Activated CD8-positive, alpha-beta memory T cell treated with anti-CD3 and anti-CD28 coated beads, Interleukin-2, amount 10 ng/mL, durations not matched to agents 7 days and 5 days (primary cell): ENCODE measurements around the gene RAB39A. TPM values are rescaled to one million over a fixed set of nuclear protein-coding genes. Genes with fewer than 3 reads are reported as not detected.

Experiments
- ATAC-seq: fragments of 150-1000 bp; cut with Tn5 transposase; one replicate; pipeline ENCODE4 v1.10.0; 2021; ENCODE audit warnings: moderate library complexity
- CTCF ChIA-PET: fragments of 350-600 bp; sonication (Branson Sonifier 250); formaldehyde crosslinking; loops from one replicate; lab custom pipeline; 2021; ENCODE audit warnings: antibody characterized with exemption; lab: Charles Lee
- DNase-seq: peaks from one replicate; pipeline ENCODE4 v3.0.0-alpha.2; 2020
- H3K27ac Mint-ChIP-seq: one replicate; pipeline ENCODE4 v1.8.0; 2021; ENCODE audit warnings: mild to moderate bottlenecking, mixed read lengths
- H3K27me3 Mint-ChIP-seq: one replicate; pipeline ENCODE4 v1.8.0; 2021; ENCODE audit warnings: mixed read lengths
- H3K36me3 Mint-ChIP-seq: one replicate; pipeline ENCODE4 v1.8.0; 2021; ENCODE audit warnings: mild to moderate bottlenecking, mixed read lengths
- H3K4me1 Mint-ChIP-seq: one replicate; pipeline ENCODE4 v1.8.0; 2021; ENCODE audit warnings: mixed read lengths
- H3K4me3 Mint-ChIP-seq: one replicate; pipeline ENCODE4 v1.8.0; 2021; ENCODE audit warnings: mild to moderate bottlenecking, moderate library complexity, mixed read lengths
- H3K9me3 Mint-ChIP-seq: one replicate; pipeline ENCODE4 v1.8.0; 2022; ENCODE audit warnings: low read depth, mixed read lengths
- total RNA-seq, 2 experiments: library from RNA; stranded (reverse); gene quantifications; one replicate each; pipeline ENCODE4 v1.2.3, GENCODE V29; 2021

RAB39A gene
- total RNA-seq, 2 experiments from 2014 or later: 0.59 TPM; not detected in 1

DNA sequence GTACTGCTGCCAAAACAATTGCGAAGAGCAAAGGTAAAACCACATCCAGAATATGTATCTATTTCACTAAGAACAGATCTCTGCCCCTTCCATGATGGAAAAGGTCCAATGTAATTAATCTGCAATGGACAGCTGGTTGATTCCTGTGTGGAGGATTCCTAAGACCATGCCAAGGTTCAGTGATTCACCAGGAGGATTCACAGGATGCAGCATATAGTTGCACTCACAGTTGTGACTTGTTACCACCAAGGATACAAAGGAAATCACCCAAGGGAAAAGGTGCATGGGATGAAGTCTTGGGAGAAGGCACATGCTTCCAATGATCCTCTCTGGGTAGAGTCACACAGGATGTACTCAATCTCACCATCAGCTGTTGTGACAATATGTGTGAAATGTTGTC lies 45.4 kb downstream of the RAB39A start:
- Mint-ChIP-seq H3K36me3 (no peaks in the 10 kb centered on the region), H3K4me1 (no peaks in the 10 kb centered on the region), H3K27ac (no peak overlapping the region), H3K9me3 (no peaks in the 10 kb centered on the region), H3K4me3 (no peak overlapping the region), H3K27me3 (no peaks in the 10 kb centered on the region)
- DNase-seq (no peak), ATAC-seq (no peak)
- CTCF ChIA-PET: no interaction called here

- DNase-seq (no peak), ATAC-seq (no peak)
- CTCF ChIA-PET: no interaction called here
- H3K4me1 Mint-ChIP-seq: no peaks in the 10 kb centered on the region
- H3K27ac Mint-ChIP-seq: no peak overlapping the region
- no peaks in the 10 kb centered on the region for H3K9me3 Mint-ChIP-seq
- H3K4me3 Mint-ChIP-seq: no peak overlapping the region
- peaks cover 11% of the 10 kb centered on the region for H3K27me3 Mint-ChIP-seq
- no peaks in the 10 kb centered on the region for H3K36me3 Mint-ChIP-seq
These were observed 60.3 kb downstream of the RAB39A start for GRCh38 chr11:107988397-107989158.

DNA sequence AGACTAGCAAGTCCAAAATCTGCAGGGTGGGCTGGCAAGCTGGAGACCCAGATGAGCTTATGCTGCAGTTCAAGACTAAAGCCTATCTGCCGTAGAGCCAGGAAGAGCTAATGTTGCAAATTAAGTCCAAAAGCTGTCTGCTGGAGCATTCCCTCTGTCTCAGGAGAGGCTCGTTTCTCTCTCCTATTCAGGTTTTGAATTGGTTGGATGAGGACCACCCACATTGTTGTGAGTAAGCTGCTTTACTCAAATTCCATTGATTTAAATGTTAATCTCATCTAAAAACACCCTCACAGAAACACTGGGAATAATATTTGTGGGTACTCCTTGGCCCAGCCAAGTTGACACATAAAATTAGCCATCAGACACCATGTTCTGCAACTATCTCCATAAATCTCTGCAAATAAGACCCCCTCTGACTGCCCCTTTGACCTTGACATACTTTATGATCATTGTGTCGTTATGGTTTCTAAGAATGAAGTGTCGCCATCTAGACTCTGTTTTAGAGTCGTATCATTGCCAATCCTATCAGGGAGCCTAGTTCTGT lies 63.7 kb downstream of the RAB39A start:
- CTCF ChIA-PET: no interaction called here
- Mint-ChIP-seq H3K4me3 (no peak overlapping the region), H3K9me3 (no peaks in the 10 kb centered on the region), H3K36me3 (no peaks in the 10 kb centered on the region), H3K27ac (no peak overlapping the region), H3K4me1 (no peaks in the 10 kb centered on the region), H3K27me3 (peaks cover 31% of the 10 kb centered on the region)
- no peak for DNase-seq
- no peak for ATAC-seq

GRCh38 chr11:107996006-107996776 lies 67.9 kb downstream of the RAB39A start:
- H3K27me3 Mint-ChIP-seq: peaks cover 36% of the 10 kb centered on the region
- no peaks in the 10 kb centered on the region for H3K9me3 Mint-ChIP-seq
- H3K36me3 Mint-ChIP-seq: no peaks in the 10 kb centered on the region
- DNase-seq: no peak
- no peak for ATAC-seq
- no peaks in the 10 kb centered on the region for H3K4me1 Mint-ChIP-seq
- H3K27ac Mint-ChIP-seq: no peak overlapping the region
- CTCF ChIA-PET: interaction anchor here (0.6 to 0.9 kb wide), 2 partner anchors 13 to 69 kb away, joined by 4 read pairs; partner anchors contain the start of gene CUL5
- H3K4me3 Mint-ChIP-seq: no peak overlapping the region

- Mint-ChIP-seq H3K36me3 (no peaks in the 10 kb centered on the region), H3K27ac (no peak overlapping the region), H3K4me1 (no peaks in the 10 kb centered on the region), H3K27me3 (peaks cover 27% of the 10 kb centered on the region), H3K4me3 (no peak overlapping the region), H3K9me3 (no peaks in the 10 kb centered on the region)
- ATAC-seq (no peak), DNase-seq (no peak)
- CTCF ChIA-PET: no interaction called here
These were observed 70.5 kb downstream of the RAB39A start for GRCh38 chr11:107998761-107999160.

DNA sequence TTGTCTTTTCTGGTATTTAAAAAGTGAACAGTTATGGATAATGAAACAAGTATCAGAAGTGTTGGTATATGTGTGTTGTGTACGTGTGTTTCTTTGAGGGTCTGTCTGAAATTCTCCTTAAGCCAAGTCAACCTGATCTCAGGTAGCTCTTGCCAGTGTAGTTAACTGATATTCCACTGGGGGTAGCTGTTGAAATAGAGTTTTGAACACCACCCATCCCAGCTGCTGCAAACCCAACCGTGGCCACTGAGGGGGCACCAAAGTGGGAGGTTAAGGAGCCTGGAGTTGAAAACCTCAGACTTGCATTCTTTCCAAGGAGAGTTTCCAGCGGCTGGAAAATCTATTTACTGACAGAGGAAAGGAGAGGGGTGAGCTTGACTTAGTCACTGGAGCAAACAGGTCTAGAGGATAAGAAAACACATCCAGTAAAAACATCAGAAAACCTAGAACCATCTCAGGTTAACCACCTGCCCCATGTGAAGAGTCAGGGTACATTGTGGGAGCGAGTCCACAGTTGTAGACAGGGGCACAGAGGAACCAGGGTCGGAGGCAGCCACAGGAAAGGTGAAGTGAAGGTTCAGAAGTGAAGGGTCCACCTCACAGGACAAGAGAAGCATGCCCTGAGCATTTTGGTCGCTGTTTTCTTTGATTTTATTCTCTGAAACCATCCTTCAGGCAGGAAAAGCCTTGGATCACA lies 71.7 kb downstream of the RAB39A start:
- H3K4me3 Mint-ChIP-seq: no peak overlapping the region
- ATAC-seq (peak; percentile 91), DNase-seq (peak; percentile 58)
- H3K4me1 Mint-ChIP-seq: no peaks in the 10 kb centered on the region
- H3K27ac Mint-ChIP-seq: no peak overlapping the region
- no peaks in the 10 kb centered on the region for H3K9me3 Mint-ChIP-seq
- H3K27me3 Mint-ChIP-seq: peaks cover 20% of the 10 kb centered on the region
- CTCF ChIA-PET: interaction anchor here (0.6 to 1.1 kb wide), 5 partner anchors 9 to 118 kb away, joined by 3 to 13 read pairs (median 4); partner anchors contain the start of gene CUL5
- no peaks in the 10 kb centered on the region for H3K36me3 Mint-ChIP-seq

GRCh38 chr11:108002476-108002875 lies 74.2 kb downstream of the RAB39A start:
- no peaks in the 10 kb centered on the region for H3K4me1 Mint-ChIP-seq
- no peak for ATAC-seq
- no peaks in the 10 kb centered on the region for H3K9me3 Mint-ChIP-seq
- DNase-seq: no peak
- H3K27me3 Mint-ChIP-seq: peaks cover 6% of the 10 kb centered on the region
- H3K4me3 Mint-ChIP-seq: no peak overlapping the region
- CTCF ChIA-PET: no interaction called here
- H3K27ac Mint-ChIP-seq: no peak overlapping the region
- no peaks in the 10 kb centered on the region for H3K36me3 Mint-ChIP-seq

DNA sequence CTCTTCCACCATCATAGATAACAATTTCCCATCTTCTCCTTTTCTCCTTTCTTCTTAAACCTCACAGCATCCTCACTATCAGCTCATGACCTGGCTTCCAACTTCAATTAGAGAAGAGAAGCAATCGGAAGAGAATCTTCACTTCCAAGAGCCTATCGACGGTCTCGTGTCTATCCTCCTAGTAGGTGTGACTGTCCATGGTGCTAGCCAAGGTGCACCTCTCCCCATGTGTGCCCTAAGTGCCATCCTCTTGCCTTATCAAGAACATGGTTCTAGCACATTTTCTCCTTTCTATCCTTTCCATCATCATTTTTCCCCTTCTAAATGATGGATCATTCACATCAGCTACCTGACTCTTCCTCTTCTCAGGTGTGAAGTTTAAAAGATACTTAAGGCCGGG lies 75.4 kb downstream of the RAB39A start:
- no peak for ATAC-seq

DNA sequence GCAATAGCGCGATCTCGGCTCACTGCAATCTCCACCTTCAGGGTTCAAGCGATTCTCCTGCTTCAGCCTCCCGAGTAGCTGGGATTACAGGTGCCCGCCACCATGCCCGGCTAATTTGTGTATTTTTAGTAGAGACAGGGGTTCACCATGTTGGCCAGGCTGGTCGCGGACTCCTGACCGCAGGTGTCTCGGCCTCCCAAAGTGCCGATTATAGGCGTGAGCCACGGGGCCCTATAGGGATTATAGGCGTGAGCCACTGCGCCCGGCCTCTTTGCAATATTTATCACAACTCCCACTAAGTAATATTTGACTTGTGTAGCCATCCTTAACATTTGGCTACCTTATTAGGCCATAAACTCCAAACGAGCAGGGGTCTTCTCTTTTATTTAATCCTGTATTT lies 79.6 kb downstream of the RAB39A start:
- H3K27me3 Mint-ChIP-seq: no peaks in the 10 kb centered on the region
- ATAC-seq (no peak), DNase-seq (no peak)
- no peak overlapping the region for H3K27ac Mint-ChIP-seq
- no peaks in the 10 kb centered on the region for H3K9me3 Mint-ChIP-seq
- CTCF ChIA-PET: interaction anchor here (1.6 to 1.7 kb wide), 2 partner anchors 59 to 846 kb away, joined by 5 to 6 read pairs; no protein-coding TSS in a partner anchor
- peak overlapping the region; percentile 97 for H3K4me3 Mint-ChIP-seq
- peaks cover 11% of the 10 kb centered on the region for H3K36me3 Mint-ChIP-seq
- peaks cover 17% of the 10 kb centered on the region for H3K4me1 Mint-ChIP-seq

More for the DNA sequence above, 75.4 kb downstream of the RAB39A start:
- no peak for DNase-seq
- no peaks in the 10 kb centered on the region for H3K36me3 Mint-ChIP-seq
- CTCF ChIA-PET: no interaction called here
- peaks cover 6% of the 10 kb centered on the region for H3K4me1 Mint-ChIP-seq
- no peaks in the 10 kb centered on the region for H3K9me3 Mint-ChIP-seq
- H3K27me3 Mint-ChIP-seq: peaks cover 3% of the 10 kb centered on the region
- H3K27ac Mint-ChIP-seq: no peak overlapping the region
- no peak overlapping the region for H3K4me3 Mint-ChIP-seq

DNA sequence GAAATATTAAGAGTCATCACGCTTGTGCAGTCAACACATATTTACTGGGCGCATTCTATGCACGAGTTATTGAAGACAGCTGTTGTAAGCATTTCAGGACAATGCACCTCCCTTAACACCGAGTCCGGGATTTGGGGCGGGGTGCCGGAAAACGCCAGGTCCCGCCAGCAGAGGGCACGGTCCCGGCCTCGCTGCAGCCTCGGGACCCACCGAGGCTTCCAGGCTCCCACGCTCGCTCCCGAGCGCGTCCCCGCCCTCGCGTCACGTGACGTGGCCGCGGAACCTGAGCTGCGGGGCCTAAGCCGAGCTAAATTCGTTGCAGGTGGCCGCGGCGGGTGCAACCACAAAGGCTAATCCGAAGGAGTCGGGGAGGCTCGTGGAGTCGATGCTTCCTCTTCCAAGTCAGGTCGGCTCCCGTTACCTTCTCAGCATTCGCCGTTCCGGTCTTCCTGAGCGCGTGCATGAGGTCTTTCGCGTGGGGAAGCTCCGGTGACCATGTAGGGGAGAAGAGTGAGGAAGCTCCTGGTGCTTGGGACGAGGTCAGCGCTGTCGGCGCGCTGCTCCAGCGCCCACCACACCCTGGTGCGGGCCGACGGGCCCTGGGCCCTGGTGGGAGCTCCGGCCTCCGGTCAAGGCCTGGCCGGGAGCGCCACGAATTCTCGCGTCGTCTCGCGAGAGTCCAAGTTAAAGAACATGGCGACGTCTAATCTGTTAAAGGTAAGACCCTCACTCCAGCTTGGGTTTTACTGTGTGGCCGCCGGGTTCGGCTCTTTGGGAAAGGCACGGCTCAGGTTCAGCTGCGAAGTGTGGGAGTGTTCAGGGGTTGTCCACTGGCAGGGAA lies 80.6 kb downstream of the RAB39A start, which contains the start of gene CUL5:
TSS of gene CUL5 (plus strand) at position 243 of the 841 bp plus-strand sequence. CDS start at position 694, 451 bp downstream.
- peak; percentile 91 for ATAC-seq
- DNase-seq: peak; percentile 92
- H3K9me3 Mint-ChIP-seq: no peaks in the 10 kb centered on the region
- H3K27me3 Mint-ChIP-seq: no peaks in the 10 kb centered on the region
- CTCF ChIA-PET: interaction anchor here (0.8 to 2.0 kb wide), 23 partner anchors 9 to 845 kb away, joined by 3 to 13 read pairs (median 5); partner anchors contain the start of genes ATM, DDX10 and NPAT
- H3K36me3 Mint-ChIP-seq: peaks cover 11% of the 10 kb centered on the region
- peaks cover 17% of the 10 kb centered on the region for H3K4me1 Mint-ChIP-seq
- peak within 1 kb of the TSS; percentile 97 for H3K4me3 Mint-ChIP-seq
- H3K27ac Mint-ChIP-seq: peak within 1 kb of the TSS; percentile 90

DNA sequence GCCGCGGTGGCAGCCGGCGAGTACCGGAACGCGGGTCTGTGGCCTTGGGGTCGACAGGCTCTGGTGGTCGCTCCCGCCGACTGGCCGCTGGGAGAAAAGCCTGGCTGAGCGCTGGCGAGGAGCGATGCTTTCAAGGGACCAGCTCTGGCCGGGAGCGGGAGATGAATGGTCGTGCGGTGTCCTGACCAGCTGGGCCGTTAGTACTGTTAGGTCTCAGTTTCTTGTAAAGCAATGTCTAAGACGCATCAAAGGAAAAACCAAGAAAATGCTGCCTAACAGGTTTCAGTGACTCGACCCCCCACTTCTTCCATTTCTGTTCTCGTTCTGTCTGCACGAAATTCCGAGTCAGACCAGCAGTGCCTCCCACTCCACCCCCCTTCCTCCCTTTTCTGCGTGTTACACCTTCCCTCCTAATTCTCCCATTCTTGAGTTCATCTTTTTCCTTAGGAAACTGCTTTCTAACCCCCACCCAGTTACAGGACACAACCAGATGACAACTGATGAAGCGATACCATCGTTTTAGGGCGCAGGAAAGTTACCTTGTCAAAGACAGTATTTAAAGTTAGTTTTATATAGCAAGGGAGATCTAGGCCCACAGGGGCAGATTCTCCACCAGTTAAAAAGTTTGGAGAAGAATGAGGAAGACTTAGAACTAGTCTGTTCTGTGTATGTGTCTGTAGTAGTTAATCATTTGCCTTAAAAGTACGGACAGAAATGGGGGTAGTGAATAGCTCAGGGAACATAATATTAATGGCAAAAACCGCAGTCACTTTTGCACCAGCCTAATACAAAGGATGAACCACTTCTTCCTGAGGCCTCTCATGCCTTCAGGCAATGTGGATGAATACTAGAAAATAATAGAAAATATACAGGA lies 81.5 kb downstream of the RAB39A start:
- Mint-ChIP-seq H3K27ac (peak overlapping the region; percentile 90), H3K9me3 (no peaks in the 10 kb centered on the region), H3K27me3 (no peaks in the 10 kb centered on the region), H3K4me3 (peak overlapping the region; percentile 97), H3K4me1 (peaks cover 17% of the 10 kb centered on the region), H3K36me3 (peaks cover 11% of the 10 kb centered on the region)
- CTCF ChIA-PET: interaction anchor here (0.9 to 2.0 kb wide), 17 partner anchors 10 to 638 kb away, joined by 3 to 13 read pairs (median 5); partner anchors contain the start of genes ATM and NPAT
- no peak for DNase-seq
- peak; percentile 21 for ATAC-seq
